HK-2 (cell line): Measurements from ENCODE around the gene PRPF8.

ENCODE experiments used
- DNase-seq: peaks from one replicate; pipeline ENCODE4 v3.0.0-alpha.2; 2018; ENCODE audit not compliant: unreplicated experiment

The PRPF8 gene

DNA sequence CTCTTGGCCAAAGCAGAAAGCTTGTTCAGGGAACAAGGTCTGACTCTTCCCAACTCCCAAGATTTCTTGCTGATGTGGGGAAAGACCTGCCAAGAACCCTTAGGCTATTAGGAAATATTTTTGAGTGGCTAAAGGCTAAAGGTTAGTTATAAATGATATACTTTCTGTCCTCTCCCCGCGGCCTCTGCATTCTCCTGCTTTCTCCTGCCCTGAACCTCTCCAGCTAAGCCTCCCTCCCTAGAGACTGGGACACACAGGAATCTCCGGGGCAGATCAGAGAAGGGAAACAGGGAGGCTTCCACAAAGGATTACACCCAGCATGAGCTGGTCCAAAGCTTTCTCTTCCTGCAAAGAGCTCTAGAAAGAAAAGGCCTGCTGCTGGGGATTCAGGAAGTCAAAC lies 58.3 kb downstream of the PRPF8 start:
- no peak for DNase-seq

GRCh38 chr17:1625581-1625980 lies 59.1 kb downstream of the PRPF8 start:
- no peak for DNase-seq

- no peak for DNase-seq
Measured at GRCh38 chr17:1625053-1625452, 59.6 kb downstream of the PRPF8 start.

- DNase-seq, result no peak
Measured at GRCh38 chr17:1624650-1625049, 60.0 kb downstream of the PRPF8 start.

- no peak for DNase-seq
Measured at GRCh38 chr17:1623057-1623630, 61.5 kb downstream of the PRPF8 start.

DNA sequence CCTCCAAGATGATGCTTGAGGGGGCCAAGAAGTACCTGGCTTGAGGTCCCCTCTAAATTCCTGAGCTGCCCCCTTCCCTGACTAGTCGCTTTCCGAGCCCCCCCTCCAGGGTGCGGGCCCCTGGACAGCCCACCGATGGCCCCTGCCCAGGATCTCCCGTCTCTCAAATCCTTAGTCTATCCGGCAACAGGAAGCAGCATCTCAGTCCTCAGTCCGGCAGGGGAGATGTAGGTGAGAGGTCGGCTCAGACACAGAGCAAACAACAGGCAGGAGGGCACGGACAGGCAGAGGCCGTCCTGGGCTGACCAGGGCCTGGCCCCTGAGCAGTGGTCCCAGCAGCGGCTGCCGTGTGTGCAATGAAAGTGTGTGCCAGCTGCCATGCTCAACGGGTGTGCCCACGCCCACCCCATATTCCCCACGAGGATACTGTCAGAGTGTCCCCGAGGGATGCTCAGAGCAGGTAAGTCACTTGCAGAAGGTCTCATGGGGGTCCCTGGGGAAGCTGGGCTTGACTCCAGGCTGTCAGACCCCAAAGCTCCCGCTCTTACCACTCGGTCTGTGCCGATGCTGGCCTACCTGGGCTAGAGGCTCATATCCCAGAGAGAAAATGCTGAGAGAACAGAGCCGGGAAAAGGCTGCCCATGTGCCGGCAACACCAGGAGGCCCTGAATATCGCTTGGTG lies 63.3 kb downstream of the PRPF8 start:
- no peak for DNase-seq

DNA sequence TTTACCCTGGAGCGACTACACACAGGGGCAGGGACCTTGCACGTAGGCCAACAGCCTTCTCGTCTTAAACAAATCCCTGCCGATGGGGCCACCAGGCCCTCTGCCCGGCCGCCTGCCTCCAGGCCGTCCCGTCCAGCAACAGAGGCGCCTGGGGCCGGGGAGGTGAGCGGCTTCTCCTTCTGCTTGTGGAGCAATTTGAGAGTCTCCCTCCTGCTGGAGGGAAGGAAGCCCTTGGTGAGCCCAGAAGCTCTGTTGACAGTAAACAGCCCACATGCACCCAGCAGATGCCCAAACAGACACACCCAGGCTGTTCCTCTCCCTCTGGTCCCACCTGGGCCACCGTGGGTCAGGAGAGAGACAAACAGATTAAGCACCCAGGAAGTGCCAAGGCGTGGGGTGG lies 64.2 kb downstream of the PRPF8 start:
- no peak for DNase-seq

GRCh38 chr17:1617620-1618174 lies 67.0 kb downstream of the PRPF8 start:
- DNase-seq, result peak; percentile 80

DNA sequence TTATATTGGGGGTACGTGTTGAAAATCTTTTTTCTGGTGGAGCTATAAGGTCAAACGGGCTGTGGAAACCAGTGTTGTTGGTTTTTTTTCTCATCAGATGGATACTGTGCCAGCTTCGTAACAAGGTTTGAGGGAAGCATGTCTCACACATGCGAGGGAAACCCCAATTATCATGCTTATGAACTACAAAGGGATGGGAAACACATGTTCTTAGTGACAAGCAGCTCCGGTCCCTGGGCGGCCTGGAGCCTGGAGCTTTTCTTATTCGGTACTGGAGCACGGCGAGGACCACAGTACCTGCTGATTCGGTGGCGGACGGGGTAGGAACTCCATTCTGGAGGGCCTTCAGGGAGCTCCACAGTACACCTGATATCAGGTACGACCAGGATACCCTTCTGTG lies 68.6 kb downstream of the PRPF8 start:
- no peak for DNase-seq

GRCh38 chr17:1612400-1612799 lies 72.3 kb downstream of the PRPF8 start:
- DNase-seq, result no peak

GRCh38 chr17:1611715-1612114 lies 73.0 kb downstream of the PRPF8 start:
- DNase-seq, result no peak

DNA sequence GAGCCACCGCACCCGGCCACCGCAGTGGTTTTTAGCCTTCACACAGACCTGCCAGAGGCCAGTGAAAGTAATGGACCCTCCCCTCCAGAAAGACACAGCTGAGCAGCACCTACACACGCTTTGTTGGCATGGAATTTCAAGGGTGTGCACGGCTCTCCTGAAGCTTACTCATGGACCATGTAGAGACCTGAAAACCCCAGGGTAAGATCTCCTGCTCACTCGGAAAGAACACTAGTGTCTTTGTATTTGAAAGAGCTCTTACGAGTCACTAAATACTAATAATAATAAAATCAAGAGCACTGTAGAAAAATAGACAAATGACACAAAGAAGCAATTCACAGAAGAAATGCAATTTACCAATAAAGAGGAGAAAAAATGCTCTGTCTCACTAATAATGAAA lies 76.0 kb downstream of the PRPF8 start:
- no peak for DNase-seq

DNA sequence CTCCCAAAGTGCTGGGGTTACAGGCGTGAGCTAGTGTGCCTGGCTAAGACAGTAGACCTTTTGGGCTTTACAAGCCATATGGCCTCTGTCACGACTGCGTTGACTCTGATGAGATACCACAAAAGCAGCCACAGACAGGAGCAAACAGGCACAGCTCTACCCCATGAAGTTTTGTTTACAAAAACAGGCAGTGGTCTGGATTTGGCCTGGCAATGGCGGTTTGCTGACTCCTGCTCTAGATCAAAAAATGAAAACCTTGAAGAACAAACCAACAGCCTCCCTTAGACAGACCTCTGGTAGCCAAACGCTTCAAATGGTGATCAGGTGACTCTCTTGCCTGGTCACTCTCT lies 76.7 kb downstream of the PRPF8 start:
- no peak for DNase-seq

- no peak for DNase-seq
Measured at GRCh38 chr17:1606352-1606985, 78.2 kb downstream of the PRPF8 start.

- no peak for DNase-seq
Measured at GRCh38 chr17:1605681-1606351, 78.9 kb downstream of the PRPF8 start.

GRCh38 chr17:1604831-1605528 lies 79.7 kb downstream of the PRPF8 start:
- DNase-seq, result no peak

GRCh38 chr17:1601571-1601970 lies 83.1 kb downstream of the PRPF8 start:
- no peak for DNase-seq
